Measurements from ENCODE around the gene ABCA13.

The ABCA13 gene

DNA sequence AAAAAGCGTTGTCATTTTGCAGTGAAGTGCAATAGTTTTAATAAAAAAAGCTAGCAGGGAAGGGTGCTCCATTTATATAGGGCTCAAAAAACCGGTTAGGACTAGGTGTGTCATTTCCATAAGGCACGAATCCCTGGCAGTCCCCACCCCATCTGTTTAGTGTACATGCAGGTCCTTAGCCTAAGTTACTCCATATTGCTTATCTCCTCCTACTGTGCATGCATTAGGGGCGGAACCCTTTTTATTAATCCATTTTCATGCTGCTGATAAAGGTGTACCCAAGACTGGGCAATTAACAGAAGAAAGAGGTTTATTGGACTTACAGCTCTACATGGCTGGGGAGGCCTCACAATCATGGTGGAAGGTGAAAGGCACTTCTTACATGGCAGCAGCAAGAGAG is 301.4 kb downstream of the ABCA13 start:
- no peak for TF ChIP-seq CTCF (IDR thresholded peaks at IDR 0.05; ENCODE audit: low read depth, low read length)
- DNase-seq (ENCODE audit: extremely low read depth, low read depth) = no peak

DNA sequence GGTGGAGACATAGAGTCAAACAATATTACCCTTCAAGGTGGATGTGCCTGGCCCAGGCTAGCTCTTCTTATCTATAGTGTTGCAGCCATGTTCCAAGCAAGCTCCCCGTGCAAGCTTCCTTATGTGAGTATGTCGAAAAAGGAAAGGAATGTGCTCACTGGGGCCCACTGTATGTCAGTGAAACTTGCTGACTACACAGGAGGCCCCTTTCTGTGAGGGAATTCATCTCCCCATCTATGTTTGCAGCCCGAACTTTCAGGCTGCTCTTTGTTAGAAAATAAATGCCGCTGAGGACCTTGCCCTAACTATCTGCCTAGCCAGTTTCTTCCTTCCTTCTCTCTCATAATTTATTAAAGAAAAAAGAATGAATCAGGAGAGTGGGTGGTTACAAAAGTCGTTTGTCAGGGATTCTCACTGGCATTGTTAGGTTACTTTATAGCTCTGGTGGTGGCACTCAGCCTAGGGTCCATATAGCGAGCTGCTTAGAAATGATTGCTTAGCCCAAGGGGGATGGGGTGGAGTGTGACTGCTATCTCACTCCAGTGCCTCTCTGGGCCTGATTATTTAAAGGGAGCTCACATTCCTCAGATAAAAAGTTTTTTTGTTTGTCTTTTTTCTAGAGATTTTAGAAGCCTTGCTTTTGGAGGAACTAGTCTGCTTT is 302.1 kb downstream of the ABCA13 start:
- no peak for TF ChIP-seq CTCF (IDR thresholded peaks at IDR 0.05; ENCODE audit: low read depth, low read length)
- no peak for DNase-seq (ENCODE audit: extremely low read depth, low read depth)

GRCh38 chr7:48481235-48481634 is 310.0 kb downstream of the ABCA13 start:
- no peak for DNase-seq (ENCODE audit: extremely low read depth, low read depth)
- TF ChIP-seq CTCF (IDR thresholded peaks at IDR 0.05; ENCODE audit: low read depth, low read length) = no peak

DNA sequence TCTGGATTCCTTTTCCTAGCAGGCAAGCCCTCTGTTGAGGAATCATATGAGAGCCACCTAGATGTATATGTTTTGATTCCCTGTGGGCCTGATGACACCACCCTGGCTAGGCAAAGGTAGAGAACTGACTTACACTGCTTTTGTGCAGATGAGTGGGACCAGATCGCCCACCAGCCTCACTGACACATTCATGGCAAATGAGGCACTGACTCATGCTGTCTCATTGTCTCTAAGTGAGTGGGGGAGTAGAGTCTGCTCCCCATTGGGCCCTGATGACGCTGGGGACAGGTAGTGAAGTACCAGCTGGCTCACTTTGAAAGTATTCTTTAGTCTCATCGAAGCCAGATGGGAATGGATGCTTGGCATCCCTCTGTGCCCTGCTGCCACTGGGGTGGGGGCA is 326.3 kb downstream of the ABCA13 start:
- DNase-seq (ENCODE audit: extremely low read depth, low read depth) = no peak

GRCh38 chr7:48502021-48502420 is 330.8 kb downstream of the ABCA13 start:
- no peak for TF ChIP-seq CTCF (IDR thresholded peaks at IDR 0.05; ENCODE audit: low read depth, low read length)

More for the DNA sequence above, 326.3 kb downstream of the ABCA13 start:
- TF ChIP-seq CTCF (IDR thresholded peaks at IDR 0.05; ENCODE audit: low read depth, low read length) = no peak

DNA sequence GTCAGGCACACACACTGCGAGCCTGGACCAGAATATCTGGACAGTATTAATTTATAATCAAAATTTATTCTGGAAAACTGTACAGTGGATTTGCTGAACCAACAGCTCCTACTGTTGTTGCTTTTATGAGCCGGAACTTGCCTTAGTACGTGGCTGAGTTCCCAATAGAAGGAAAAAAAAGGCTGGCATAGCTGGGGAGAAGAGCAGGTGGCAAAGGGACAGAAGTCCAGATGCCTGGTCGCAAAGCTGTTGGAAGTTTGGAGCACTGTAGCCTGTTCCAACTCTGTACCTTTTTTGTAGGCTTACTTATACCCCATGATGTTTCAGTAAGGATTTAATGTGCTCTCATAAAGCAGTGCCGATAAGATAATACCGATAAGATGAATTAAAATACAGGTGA is 333.8 kb downstream of the ABCA13 start:
- DNase-seq (ENCODE audit: extremely low read depth, low read depth) = no peak
- no peak for TF ChIP-seq CTCF (IDR thresholded peaks at IDR 0.05; ENCODE audit: low read depth, low read length)

More at GRCh38 chr7:48502021-48502420, 330.8 kb downstream of the ABCA13 start:
- no peak for DNase-seq (ENCODE audit: extremely low read depth, low read depth)

DNA sequence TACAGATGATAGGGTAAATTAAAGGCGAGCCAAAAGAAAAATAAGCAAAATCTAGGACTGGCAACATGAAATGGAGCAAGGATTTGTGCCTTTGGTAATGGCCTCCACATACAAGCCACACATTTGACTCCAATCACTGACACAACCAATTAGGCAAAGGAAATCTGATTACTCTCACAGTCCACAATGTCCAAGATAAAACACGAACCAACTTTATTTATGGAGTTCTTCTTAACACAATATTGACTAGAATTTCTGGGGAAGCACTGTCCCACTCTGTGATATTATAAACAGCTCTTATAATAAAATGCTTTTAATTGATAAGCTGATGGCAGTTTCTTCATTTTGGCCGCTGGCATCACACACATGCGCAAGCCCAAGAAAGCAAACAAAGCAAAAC is 334.2 kb downstream of the ABCA13 start:
- TF ChIP-seq CTCF (IDR thresholded peaks at IDR 0.05; ENCODE audit: low read depth, low read length) = no peak
- DNase-seq (ENCODE audit: extremely low read depth, low read depth) = no peak
